ENCODE data around the gene CD3E. TPM values are rescaled to one million over a fixed set of nuclear protein-coding genes. Genes with fewer than 3 reads are reported as not detected.

The CD3E gene
- total and polyA plus RNA-seq, 9 of the 15 experiments (the other 6 are each of a cell fraction or from before 2014, with no cell fraction given), result 0.07 to 0.62 (median 0.19) TPM; not detected in 5

GRCh38 chr11:118258410-118258809, 46.1 kb upstream of the CD3E start:
- Histone ChIP-seq H3K4me3 (no peak overlapping the region), H2AFZ (ENCODE audit: low read depth, low read length) (no peak overlapping the region), H3K4me1 (replicated peaks in 1 of 2; ENCODE audit: control insufficient read depth in 2 of 2, insufficient read depth in 2 of 2, low read length in 2 of 2) (no peaks in the 10 kb centered on the region), H3K27me3 (ENCODE audit: control insufficient read depth in 2 of 2, insufficient read depth in 2 of 2, low read length in 2 of 2) (peaks cover 11 to 13% of the 10 kb centered on the region in 2 experiments), H3K9ac (ENCODE audit: insufficient read depth in 1 of 2, low read depth in 2 of 2, low read length in 2 of 2) (no peak overlapping the region), H3K27ac (ENCODE audit: extremely low read depth, low read depth, low read length) (no peak overlapping the region), H3K79me2 (ENCODE audit: control insufficient read depth, insufficient read depth, low read length) (no peaks in the 10 kb centered on the region), H3K9me3 (replicated peaks; ENCODE audit: control insufficient read depth, insufficient read depth, low read depth, low read length) (0 out of 2 replicates have a peak, but pooled peaks cover 2% of the 10 kb centered on the region), H3K36me3 (ENCODE audit: control insufficient read depth, insufficient read depth, low read length) (no peaks in the 10 kb centered on the region), H3K4me2 (ENCODE audit: insufficient read depth, low read length) (no peak overlapping the region), H3K9me1 (ENCODE audit: control insufficient read depth, insufficient read depth, low read length) (no peaks in the 10 kb centered on the region), H4K20me1 (replicated peaks; ENCODE audit: control insufficient read depth, insufficient read depth, low read length) (no peaks in the 10 kb centered on the region)
- no peak; the same call in 1 of the 3 replicates for ATAC-seq
- 0% methylated on average over 1 of the region's 1 CpG for WGBS (ENCODE audit: insufficient coverage, low coverage, missing lambda C conversion rate)
- peak in 1 of 4 experiments; percentile 13 for DNase-seq (ENCODE audit: extremely low read depth in 1 of 4, low spot score in 3 of 4)
- no peak for FAIRE-seq
- POLR2A ChIA-PET, result no interaction called here
- intact Hi-C loops (cut with micrococcal nuclease) (loop anchor here (5.0 kb wide), 1 partner anchor 56 kb away; no protein-coding TSS in a partner anchor), in situ Hi-C loops (cut with MboI) (no loop called here)
- no TSS peak for BruUV-seq (replicated peaks)
- CTCF ChIA-PET (ENCODE audit: low intra/inter-chr PET ratio), result interaction anchor here (0.6 kb wide), 1 partner anchor 240 kb away, joined by 3 read pairs; no protein-coding TSS in a partner anchor
- TF ChIP-seq MYNN (IDR thresholded peaks at IDR 0.05) (no peak), MYNN (CRISPR knock-in tag; IDR thresholded peaks at IDR 0.05) (no peak), ZFX (CRISPR knock-in tag; IDR thresholded peaks at IDR 0.05) (no peak), CBX3 (IDR thresholded peaks at IDR 0.05; ENCODE audit: borderline replicate concordance in 1 of 2, low read length in 2 of 2) (no peak), CHAMP1 (IDR thresholded peaks at IDR 0.05) (0 out of 2 replicates have a peak, but pooled peaks have one; percentile 45), KDM2B (CRISPR knock-in tag; IDR thresholded peaks at IDR 0.05) (no peak), NR2F6 (CRISPR knock-in tag; IDR thresholded peaks at IDR 0.05) (no peak), SLC30A9 (CRISPR knock-in tag; IDR thresholded peaks at IDR 0.05) (no peak)
- TF ChIP-seq, protein P1, sequence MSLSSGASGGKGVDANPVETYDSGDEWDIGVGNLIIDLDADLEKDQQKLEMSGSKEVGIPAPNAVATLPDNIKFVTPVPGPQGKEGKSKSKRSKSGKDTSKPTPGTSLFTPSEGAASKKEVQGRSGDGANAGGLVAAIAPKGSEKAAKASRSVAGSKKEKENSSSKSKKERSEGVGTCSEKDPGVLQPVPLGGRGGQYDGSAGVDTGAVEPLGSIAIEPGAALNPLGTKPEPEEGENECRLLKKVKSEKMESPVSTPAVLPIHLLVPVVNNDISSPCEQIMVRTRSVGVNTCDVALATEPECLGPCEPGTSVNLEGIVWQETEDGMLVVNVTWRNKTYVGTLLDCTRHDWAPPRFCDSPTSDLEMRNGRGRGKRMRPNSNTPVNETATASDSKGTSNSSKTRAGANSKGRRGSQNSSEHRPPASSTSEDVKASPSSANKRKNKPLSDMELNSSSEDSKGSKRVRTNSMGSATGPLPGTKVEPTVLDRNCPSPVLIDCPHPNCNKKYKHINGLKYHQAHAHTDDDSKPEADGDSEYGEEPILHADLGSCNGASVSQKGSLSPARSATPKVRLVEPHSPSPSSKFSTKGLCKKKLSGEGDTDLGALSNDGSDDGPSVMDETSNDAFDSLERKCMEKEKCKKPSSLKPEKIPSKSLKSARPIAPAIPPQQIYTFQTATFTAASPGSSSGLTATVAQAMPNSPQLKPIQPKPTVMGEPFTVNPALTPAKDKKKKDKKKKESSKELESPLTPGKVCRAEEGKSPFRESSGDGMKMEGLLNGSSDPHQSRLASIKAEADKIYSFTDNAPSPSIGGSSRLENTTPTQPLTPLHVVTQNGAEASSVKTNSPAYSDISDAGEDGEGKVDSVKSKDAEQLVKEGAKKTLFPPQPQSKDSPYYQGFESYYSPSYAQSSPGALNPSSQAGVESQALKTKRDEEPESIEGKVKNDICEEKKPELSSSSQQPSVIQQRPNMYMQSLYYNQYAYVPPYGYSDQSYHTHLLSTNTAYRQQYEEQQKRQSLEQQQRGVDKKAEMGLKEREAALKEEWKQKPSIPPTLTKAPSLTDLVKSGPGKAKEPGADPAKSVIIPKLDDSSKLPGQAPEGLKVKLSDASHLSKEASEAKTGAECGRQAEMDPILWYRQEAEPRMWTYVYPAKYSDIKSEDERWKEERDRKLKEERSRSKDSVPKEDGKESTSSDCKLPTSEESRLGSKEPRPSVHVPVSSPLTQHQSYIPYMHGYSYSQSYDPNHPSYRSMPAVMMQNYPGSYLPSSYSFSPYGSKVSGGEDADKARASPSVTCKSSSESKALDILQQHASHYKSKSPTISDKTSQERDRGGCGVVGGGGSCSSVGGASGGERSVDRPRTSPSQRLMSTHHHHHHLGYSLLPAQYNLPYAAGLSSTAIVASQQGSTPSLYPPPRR (CRISPR knock-in tag; IDR thresholded peaks at IDR 0.05; ENCODE audit: borderline replicate concordance), result no peak

All from K562 (cell line).